ENCODE results near the gene FAM117B.
"Not testable (repeated sequence)": the region's sequence is repeated elsewhere in the genome, so short reads cannot be mapped to it uniquely, and the experiment has no call there.

FAM117B gene

GRCh38 chr2:202703091-202703490 is 68.3 kb downstream of the FAM117B start:
- no peak for DNase-seq (ENCODE audit: low read depth)

GRCh38 chr2:202704248-202704647 is 69.5 kb downstream of the FAM117B start:
- DNase-seq (ENCODE audit: low read depth): no peak

- no peak for DNase-seq (ENCODE audit: low read depth)
Measured at GRCh38 chr2:202705446-202706020, 70.8 kb downstream of the FAM117B start.

GRCh38 chr2:202714971-202715935 is 80.5 kb downstream of the FAM117B start:
- not testable (repeated sequence) for DNase-seq (ENCODE audit: low read depth)

- DNase-seq (ENCODE audit: low read depth): no peak
Measured at GRCh38 chr2:202716114-202716718, 81.4 kb downstream of the FAM117B start.

- DNase-seq (ENCODE audit: low read depth): no peak
Measured at GRCh38 chr2:202716953-202717597, 82.3 kb downstream of the FAM117B start.

GRCh38 chr2:202717598-202718310 is 83.0 kb downstream of the FAM117B start:
- no peak for DNase-seq (ENCODE audit: low read depth)

- no peak for DNase-seq (ENCODE audit: low read depth)
Measured at GRCh38 chr2:202718614-202719013, 83.8 kb downstream of the FAM117B start.

- DNase-seq (ENCODE audit: low read depth): no peak
Measured at GRCh38 chr2:202720226-202720625, 85.5 kb downstream of the FAM117B start.

- DNase-seq (ENCODE audit: low read depth): peak; percentile 2
Measured at GRCh38 chr2:202721621-202722020, 86.9 kb downstream of the FAM117B start.

GRCh38 chr2:202723746-202724145 is 89.0 kb downstream of the FAM117B start:
- no peak for DNase-seq (ENCODE audit: low read depth)

- DNase-seq (ENCODE audit: low read depth): no peak
Measured at GRCh38 chr2:202726070-202726469, 91.3 kb downstream of the FAM117B start.

- DNase-seq (ENCODE audit: low read depth): no peak
Measured at GRCh38 chr2:202736826-202737225, 102.1 kb downstream of the FAM117B start.

- no peak for DNase-seq (ENCODE audit: low read depth)
Measured at GRCh38 chr2:202743613-202744012, 108.8 kb downstream of the FAM117B start.

GRCh38 chr2:202749477-202749876 is 114.7 kb downstream of the FAM117B start:
- DNase-seq (ENCODE audit: low read depth): no peak

GRCh38 chr2:202750763-202751427 is 116.1 kb downstream of the FAM117B start:
- no peak for DNase-seq (ENCODE audit: low read depth)

- no peak for DNase-seq (ENCODE audit: low read depth)
Measured at GRCh38 chr2:202752071-202752470, 117.3 kb downstream of the FAM117B start.

GRCh38 chr2:202754936-202755335 is 120.2 kb downstream of the FAM117B start:
- no peak for DNase-seq (ENCODE audit: low read depth)

- DNase-seq (ENCODE audit: low read depth): no peak
Measured at GRCh38 chr2:202756598-202756997, 121.8 kb downstream of the FAM117B start.

GRCh38 chr2:202757339-202757738 is 122.6 kb downstream of the FAM117B start:
- DNase-seq (ENCODE audit: low read depth): no peak

GRCh38 chr2:202758128-202758527 is 123.4 kb downstream of the FAM117B start:
- DNase-seq (ENCODE audit: low read depth): no peak
